GM18519 (cell line): Measurements from ENCODE around the gene FARS2.

Experiments
- ATAC-seq: cut with Tn5 transposase; IDR thresholded peaks from one replicate; pipeline ENCODE4 v1.9.1; 2021; ENCODE audit warnings: mild to moderate bottlenecking, moderate library complexity; ENCODE audit not compliant: unreplicated experiment, low FRiP score

Gene FARS2

GRCh38 chr6:5365436-5366195 is 104.3 kb downstream of the FARS2 start:
- ATAC-seq, result no peak

GRCh38 chr6:5366941-5367340 is 105.6 kb downstream of the FARS2 start:
- no peak for ATAC-seq

- ATAC-seq, result no peak
These were observed 106.2 kb downstream of the FARS2 start for GRCh38 chr6:5367510-5367909.

- no peak for ATAC-seq
These were observed 112.1 kb downstream of the FARS2 start for GRCh38 chr6:5373430-5373829.

GRCh38 chr6:5378331-5378730 is 117.0 kb downstream of the FARS2 start:
- no peak for ATAC-seq

GRCh38 chr6:5379647-5380242 is 118.4 kb downstream of the FARS2 start:
- ATAC-seq, result no peak

- no peak for ATAC-seq
These were observed 122.5 kb downstream of the FARS2 start for GRCh38 chr6:5383856-5384255.

- ATAC-seq, result no peak
These were observed 123.0 kb downstream of the FARS2 start for GRCh38 chr6:5384276-5384675.

- no peak for ATAC-seq
These were observed 127.0 kb downstream of the FARS2 start for GRCh38 chr6:5388326-5388725.

GRCh38 chr6:5389086-5389745 is 127.9 kb downstream of the FARS2 start:
- ATAC-seq, result no peak

- ATAC-seq, result no peak
These were observed 128.9 kb downstream of the FARS2 start for GRCh38 chr6:5390177-5390576.

- ATAC-seq, result no peak
These were observed 133.0 kb downstream of the FARS2 start for GRCh38 chr6:5394280-5394679.

GRCh38 chr6:5395719-5396118 is 134.4 kb downstream of the FARS2 start:
- ATAC-seq, result no peak

- ATAC-seq, result no peak
These were observed 137.2 kb downstream of the FARS2 start for GRCh38 chr6:5398530-5398929.

- no peak for ATAC-seq
These were observed 138.1 kb downstream of the FARS2 start for GRCh38 chr6:5399391-5399790.

GRCh38 chr6:5401845-5402738 is 140.8 kb downstream of the FARS2 start:
- ATAC-seq, result no peak

- ATAC-seq, result no peak
These were observed 141.8 kb downstream of the FARS2 start for GRCh38 chr6:5403076-5403475.

- ATAC-seq, result no peak
These were observed 142.3 kb downstream of the FARS2 start for GRCh38 chr6:5403609-5404008.

GRCh38 chr6:5405976-5406375 is 144.7 kb downstream of the FARS2 start:
- no peak for ATAC-seq

- no peak for ATAC-seq
These were observed 150.1 kb downstream of the FARS2 start for GRCh38 chr6:5411414-5411813.

- no peak for ATAC-seq
These were observed 150.7 kb downstream of the FARS2 start for GRCh38 chr6:5412017-5412416.
